Spinal cord (tissue), 10 donors: Measurements from ENCODE around the gene CAMK2D. TPM values are rescaled to one million over a fixed set of nuclear protein-coding genes. Genes with fewer than 3 reads are reported as not detected.

Experiments used
- DNase-seq, 6 donors: peaks; one replicate each; pipeline versions ENCODE4 v3.0.0 to v3.0.0-alpha.2; 2013 to 2015; ENCODE audit warnings: low spot score in 6 of 6, low read depth in 4 of 6
- H3K27ac ChIP-seq: one replicate; pipeline ENCODE4 v1.5.1; 2013; ENCODE audit warnings: low read depth, low read length, control low read depth
- H3K27me3 ChIP-seq: one replicate; pipeline ENCODE4 v1.6.1; 2013; ENCODE audit warnings: low read length; ENCODE audit not compliant: control insufficient read depth, insufficient read depth
- H3K36me3 ChIP-seq: one replicate; pipeline ENCODE4 v1.6.1; 2013; ENCODE audit warnings: low read length; ENCODE audit not compliant: control insufficient read depth, insufficient read depth
- H3K4me1 ChIP-seq: one replicate; pipeline ENCODE4 v1.6.1; 2013; ENCODE audit warnings: low read length; ENCODE audit not compliant: control insufficient read depth, insufficient read depth
- H3K4me3 ChIP-seq: one replicate; pipeline ENCODE4 v1.5.1; 2013; ENCODE audit warnings: low read depth, low read length, control low read depth
- H3K9me3 ChIP-seq: one replicate; pipeline ENCODE4 v1.6.1; 2013; ENCODE audit warnings: low read length; ENCODE audit not compliant: control insufficient read depth, insufficient read depth
- WGBS: methylation state at CpG from one replicate; pipeline ENCODE4 v1.1.5; 2013; ENCODE audit warnings: missing lambda C conversion rate; ENCODE audit not compliant: insufficient coverage; 5-methylcytosine and 5-hydroxymethylcytosine counted together
- polyA plus RNA-seq, 2 donors: library from polyadenylated mRNA; unstranded; fragments of 120-200 nt; gene quantifications; one replicate each; pipeline ENCODE4 v1.2.1, GENCODE V29; 2013; ENCODE audit not compliant: insufficient read length in 2 of 2
- total RNA-seq, 2 donors: library from RNA; depleted of rRNA in 1 of 2; stranded (reverse); fragments of 120-200 nt in 1 of 2; fragments of >200 nt in 1 of 2; gene quantifications; one replicate each; pipeline versions ENCODE4 v1.2.3 to v1.2.4, GENCODE V29; 2013 to 2014
- donor health status: healthy.

Gene CAMK2D
- total and polyA plus RNA-seq, 4 donors = 64.4 to 154 (median 95.0) TPM

GRCh38 chr4:113478032-113478431, 283.5 kb downstream of the CAMK2D start:
- Histone ChIP-seq H3K27ac (no peak overlapping the region), H3K4me3 (no peak overlapping the region), H3K4me1 (no peaks in the 10 kb centered on the region), H3K9me3 (peaks cover 3% of the 10 kb centered on the region), H3K27me3 (no peaks in the 10 kb centered on the region), H3K36me3 (no peaks in the 10 kb centered on the region)
- no CpG with 5 or more reads among the region's 2 CpGs for WGBS
- DNase-seq = no peak

DNA sequence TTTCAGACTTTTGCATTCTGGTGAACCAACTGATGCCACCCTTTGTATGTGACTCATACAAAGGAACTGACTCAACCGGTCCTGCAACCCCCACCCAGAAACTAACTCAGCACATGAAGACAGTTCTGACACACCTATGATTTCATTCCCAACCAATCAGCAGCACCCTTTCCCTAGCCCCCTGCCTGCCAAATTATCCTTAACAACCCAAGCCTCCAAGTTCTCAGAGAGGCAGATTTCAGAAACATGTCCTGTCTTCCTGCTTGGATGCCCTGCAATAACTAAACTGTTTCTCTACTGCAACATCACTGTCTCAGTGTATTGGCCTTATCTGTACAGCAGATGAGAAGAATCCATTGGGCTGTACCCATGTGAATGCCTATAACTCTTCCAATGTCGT, 284.7 kb downstream of the CAMK2D start:
- Histone ChIP-seq H3K36me3 (no peaks in the 10 kb centered on the region), H3K4me1 (no peaks in the 10 kb centered on the region), H3K9me3 (peaks cover 3% of the 10 kb centered on the region), H3K4me3 (no peak overlapping the region), H3K27me3 (no peaks in the 10 kb centered on the region), H3K27ac (no peak overlapping the region)
- no peak for DNase-seq
- WGBS = 95% methylated on average over 1 of the region's 2 CpGs

DNA sequence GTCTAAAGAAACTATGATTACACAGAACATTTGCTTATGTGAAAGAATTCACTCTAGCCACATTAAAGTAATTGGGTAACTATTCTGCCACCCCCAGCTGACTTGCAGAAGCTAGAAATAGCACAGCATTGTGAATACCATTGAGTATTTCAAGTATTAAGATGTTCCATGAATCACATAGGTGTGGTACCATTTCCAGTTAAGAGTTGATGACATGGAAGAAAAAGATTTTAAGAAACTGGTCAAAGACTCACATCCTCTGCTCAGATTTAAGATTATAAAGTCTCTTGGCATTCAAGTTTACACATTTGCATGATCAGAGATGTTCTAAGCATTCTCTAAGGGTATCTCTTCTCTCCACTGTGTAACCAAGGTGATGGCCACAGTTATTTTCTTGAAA, 287.5 kb downstream of the CAMK2D start:
- no peaks in the 10 kb centered on the region for H3K27me3 ChIP-seq
- no peak overlapping the region for H3K4me3 ChIP-seq
- no peak overlapping the region for H3K27ac ChIP-seq
- H3K4me1 ChIP-seq = no peaks in the 10 kb centered on the region
- H3K9me3 ChIP-seq = peaks cover 5% of the 10 kb centered on the region
- H3K36me3 ChIP-seq = no peaks in the 10 kb centered on the region
- DNase-seq = no peak

- no peaks in the 10 kb centered on the region for H3K36me3 ChIP-seq
- peaks cover 5% of the 10 kb centered on the region for H3K9me3 ChIP-seq
- no peak overlapping the region for H3K27ac ChIP-seq
- WGBS = no CpG with 5 or more reads among the region's 1 CpG
- no peaks in the 10 kb centered on the region for H3K27me3 ChIP-seq
- DNase-seq = no peak
- no peaks in the 10 kb centered on the region for H3K4me1 ChIP-seq
- no peak overlapping the region for H3K4me3 ChIP-seq
Measured at GRCh38 chr4:113472864-113473263, 288.7 kb downstream of the CAMK2D start.

DNA sequence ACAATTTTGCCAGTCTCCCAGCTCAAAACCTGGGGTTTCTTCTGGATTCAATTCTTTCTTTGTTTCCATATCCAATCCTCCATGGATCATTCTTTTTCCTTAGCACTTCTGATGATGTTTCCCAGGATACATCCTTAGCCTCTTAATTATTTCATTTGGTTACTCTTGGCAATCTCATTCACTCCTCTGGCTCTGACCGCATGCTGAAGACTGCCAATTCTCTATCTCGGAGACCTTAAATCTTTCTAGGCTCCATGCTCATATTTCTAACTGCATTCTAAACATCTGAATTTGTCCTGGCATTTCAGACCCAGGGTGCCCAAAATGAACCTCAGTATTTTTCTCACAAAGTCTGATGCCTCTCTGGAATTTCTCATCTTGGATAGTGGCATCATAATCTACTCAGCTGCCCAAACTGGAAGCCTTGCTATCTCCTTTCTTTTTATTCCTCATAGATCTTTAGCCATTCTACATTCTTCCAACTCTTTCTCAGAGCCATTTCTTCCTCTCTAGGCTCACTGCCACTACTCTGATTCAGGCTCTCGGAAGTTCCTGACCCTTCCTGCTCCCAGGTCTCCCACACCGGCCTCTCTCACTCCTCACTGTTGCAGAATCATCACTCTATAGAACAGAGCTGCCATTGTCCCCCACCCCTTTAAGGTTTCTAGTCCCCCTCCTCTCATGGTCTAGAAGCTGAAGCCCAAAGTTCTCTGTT, 290.2 kb downstream of the CAMK2D start:
- peak in 1 of 6 donors; percentile 63 for DNase-seq
- no peaks in the 10 kb centered on the region for H3K4me1 ChIP-seq
- H3K36me3 ChIP-seq = no peaks in the 10 kb centered on the region
- peak overlapping the region; percentile 44 for H3K27ac ChIP-seq
- WGBS = 41% methylated on average over 4 of the region's 4 CpGs
- no peak overlapping the region for H3K4me3 ChIP-seq
- no peaks in the 10 kb centered on the region for H3K27me3 ChIP-seq
- peaks cover 2% of the 10 kb centered on the region for H3K9me3 ChIP-seq

DNA sequence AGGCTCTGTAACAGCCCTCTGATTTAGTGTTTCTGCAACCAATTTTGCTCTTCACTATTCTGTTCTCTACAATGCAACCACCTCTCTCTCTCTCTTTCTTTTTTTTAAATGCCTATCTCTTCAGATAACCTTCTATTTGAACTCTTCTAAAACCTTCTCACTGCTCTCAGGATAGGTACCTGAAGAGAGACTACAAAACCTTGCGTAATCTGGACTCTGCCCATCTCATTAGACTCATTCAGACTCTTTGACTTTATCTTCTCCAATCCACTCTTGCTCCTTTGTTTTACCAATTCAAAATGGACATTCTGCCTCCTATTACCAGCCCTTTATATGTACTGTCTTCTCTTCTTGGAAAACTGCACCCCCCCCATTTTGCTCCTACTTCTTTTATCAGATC, 291.6 kb downstream of the CAMK2D start:
- Histone ChIP-seq H3K4me1 (no peaks in the 10 kb centered on the region), H3K4me3 (no peak overlapping the region), H3K36me3 (peaks cover 2% of the 10 kb centered on the region), H3K9me3 (peaks cover 2% of the 10 kb centered on the region), H3K27me3 (no peaks in the 10 kb centered on the region), H3K27ac (no peak overlapping the region)
- DNase-seq = no peak
- 89% methylated on average over 1 of the region's 1 CpG for whole genome bisulfite sequencing

DNA sequence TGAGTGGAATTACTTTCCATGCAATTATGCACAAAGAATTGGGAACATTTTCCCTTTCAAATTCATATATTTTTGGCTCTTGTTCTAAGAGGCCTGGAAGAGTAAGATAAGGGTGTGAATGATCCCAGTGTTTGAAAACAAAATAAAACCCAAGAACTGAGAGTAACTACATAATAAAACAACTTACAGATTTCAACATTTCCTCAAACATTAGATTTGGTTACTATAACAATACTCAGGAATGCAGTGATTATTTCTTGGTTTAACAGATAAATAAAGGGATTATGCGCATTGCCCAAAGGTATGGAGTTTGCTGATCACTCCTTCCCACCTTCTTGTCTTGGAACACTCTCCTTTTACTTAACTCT, 292.5 kb downstream of the CAMK2D start:
- no peaks in the 10 kb centered on the region for H3K27me3 ChIP-seq
- H3K27ac ChIP-seq = peak overlapping the region; percentile 76
- DNase-seq = no peak
- peaks cover 2% of the 10 kb centered on the region for H3K9me3 ChIP-seq
- no peaks in the 10 kb centered on the region for H3K4me1 ChIP-seq
- no peak overlapping the region for H3K4me3 ChIP-seq
- peaks cover 4% of the 10 kb centered on the region for H3K36me3 ChIP-seq
- no CpG with 5 or more reads among the region's 1 CpG for WGBS

DNA sequence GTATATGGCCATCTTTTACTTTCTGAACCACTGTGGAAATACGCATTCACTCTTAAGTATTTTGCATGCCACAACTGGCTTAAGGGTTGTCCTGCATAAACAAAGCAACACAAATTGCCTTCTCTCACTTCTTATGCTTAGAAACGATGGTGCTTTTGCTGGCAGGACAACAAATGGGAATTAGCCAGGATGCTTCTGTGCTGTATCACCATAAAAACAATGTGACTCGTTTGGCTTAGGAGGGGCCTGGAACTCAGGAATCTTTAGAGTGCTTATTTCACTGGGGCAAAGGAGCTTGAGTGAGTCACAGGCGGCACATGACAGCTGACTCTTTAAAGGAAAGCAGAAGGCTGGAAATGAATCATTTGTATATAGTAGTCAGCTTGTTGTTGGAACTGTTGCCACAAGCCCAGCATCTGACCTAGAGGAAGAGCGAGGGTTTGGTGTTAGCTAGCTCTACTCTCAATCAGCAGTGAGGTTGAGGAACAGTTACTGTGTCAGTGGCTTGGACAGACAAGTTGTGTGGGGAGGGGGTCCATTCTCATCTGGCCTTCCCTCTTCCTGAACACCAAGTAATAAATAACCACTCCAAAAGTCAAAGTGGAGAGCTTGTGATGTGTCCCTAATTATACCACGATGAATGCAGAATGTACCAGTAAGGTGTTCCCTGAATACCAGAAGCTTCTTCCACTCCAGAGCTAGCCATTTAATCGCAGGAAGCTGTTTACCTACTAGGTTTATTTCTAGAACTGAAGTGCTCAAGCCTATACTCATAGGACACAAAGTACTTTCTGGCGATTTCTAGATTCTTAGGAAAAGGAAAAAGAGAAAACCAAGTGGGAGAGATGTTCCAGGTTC, 293.1 kb downstream of the CAMK2D start:
- Histone ChIP-seq H3K9me3 (peaks cover 2% of the 10 kb centered on the region), H3K4me1 (no peaks in the 10 kb centered on the region), H3K27ac (peak overlapping the region; percentile 76), H3K27me3 (no peaks in the 10 kb centered on the region), H3K4me3 (no peak overlapping the region), H3K36me3 (peaks cover 4% of the 10 kb centered on the region)
- 38% methylated on average over 4 of the region's 8 CpGs for WGBS
- peak in 2 of 6 donors; percentile 31 to 69 for DNase-seq

DNA sequence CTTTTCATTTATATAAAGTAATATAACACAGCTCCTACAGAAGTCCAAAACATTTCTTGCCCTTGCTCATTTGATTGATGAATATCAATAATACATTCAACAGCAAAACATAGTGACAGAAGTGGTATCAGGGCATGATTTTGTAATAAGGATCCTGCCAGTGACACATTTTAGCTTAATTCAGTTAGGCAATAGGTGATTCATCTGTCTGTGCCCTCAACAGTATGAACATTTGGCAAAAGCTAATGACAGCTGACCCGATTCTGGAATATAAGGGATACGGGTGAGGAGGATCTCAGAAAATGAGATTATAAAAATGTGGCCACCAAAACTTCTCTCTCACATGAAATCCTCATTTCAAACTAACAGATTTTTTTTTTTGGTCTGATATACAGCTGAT, 294.0 kb downstream of the CAMK2D start:
- no peak for DNase-seq
- H3K9me3 ChIP-seq = peaks cover 2% of the 10 kb centered on the region
- H3K27me3 ChIP-seq = no peaks in the 10 kb centered on the region
- no CpG with 5 or more reads among the region's 2 CpGs for WGBS
- H3K27ac ChIP-seq = peak overlapping the region; percentile 76
- no peak overlapping the region for H3K4me3 ChIP-seq
- H3K36me3 ChIP-seq = peaks cover 4% of the 10 kb centered on the region
- no peaks in the 10 kb centered on the region for H3K4me1 ChIP-seq

- Histone ChIP-seq H3K9me3 (no peaks in the 10 kb centered on the region), H3K36me3 (peaks cover 4% of the 10 kb centered on the region), H3K4me1 (no peaks in the 10 kb centered on the region), H3K27ac (no peak overlapping the region), H3K4me3 (no peak overlapping the region), H3K27me3 (no peaks in the 10 kb centered on the region)
- DNase-seq = no peak
- no CpG with 5 or more reads among the region's 1 CpG for WGBS
Measured at GRCh38 chr4:113462286-113462685, 299.3 kb downstream of the CAMK2D start.
